GM18499 (cell line): Measurements from ENCODE around the gene PGAM2.
A peak's percentile ranks its signal among the peaks of the same experiment; 100 is the strongest.
"Not testable (repeated sequence)": the region's sequence is repeated elsewhere in the genome, so short reads cannot be mapped to it uniquely, and the experiment has no call there.

Experiments
- ATAC-seq: cut with Tn5 transposase; IDR thresholded peaks from one replicate; pipeline ENCODE4 v1.9.1; 2021; ENCODE audit warnings: moderate number of reproducible peaks; ENCODE audit not compliant: insufficient read depth, unreplicated experiment

PGAM2 gene

GRCh38 chr7:44056681-44057080 lies 8.7 kb downstream of the PGAM2 start:
- no peak for ATAC-seq

- ATAC-seq, result no peak
Observed at GRCh38 chr7:44052771-44053365, 12.5 kb downstream of the PGAM2 start.

- no peak for ATAC-seq
Observed at GRCh38 chr7:44051611-44052220, 13.7 kb downstream of the PGAM2 start.

- no peak for ATAC-seq
Observed at GRCh38 chr7:44050915-44051560, 14.3 kb downstream of the PGAM2 start.

- no peak for ATAC-seq
Observed at GRCh38 chr7:44050121-44050914, 15.0 kb downstream of the PGAM2 start.

GRCh38 chr7:44048031-44048795 lies 17.2 kb downstream of the PGAM2 start:
- ATAC-seq, result no peak

- peak; percentile 42 for ATAC-seq
Observed at GRCh38 chr7:44046321-44047061, 18.9 kb downstream of the PGAM2 start.

- no peak for ATAC-seq
Observed at GRCh38 chr7:44045226-44046014, 19.9 kb downstream of the PGAM2 start.

- peak; percentile 34 for ATAC-seq
Observed at GRCh38 chr7:44044315-44045225, 20.8 kb downstream of the PGAM2 start, which contains the start of gene DBNL. Gene DBNL, plus strand, starts transcription at chr7:44044702. Its CDS starts 36 bp downstream, at chr7:44044738.

GRCh38 chr7:44043902-44044301 lies 21.5 kb downstream of the PGAM2 start:
- no peak for ATAC-seq

GRCh38 chr7:44042221-44042620 lies 23.1 kb downstream of the PGAM2 start:
- no peak for ATAC-seq

- ATAC-seq, result not testable (repeated sequence)
Observed at GRCh38 chr7:44040493-44040891, 24.9 kb downstream of the PGAM2 start.

- not testable (repeated sequence) for ATAC-seq
Observed at GRCh38 chr7:44039800-44040492, 25.4 kb downstream of the PGAM2 start.

GRCh38 chr7:44038961-44039558 lies 26.3 kb downstream of the PGAM2 start:
- not testable (repeated sequence) for ATAC-seq

- not testable (repeated sequence) for ATAC-seq
Observed at GRCh38 chr7:44038553-44038952, 26.8 kb downstream of the PGAM2 start.

- ATAC-seq, result not testable (repeated sequence)
Observed at GRCh38 chr7:44037951-44038350, 27.4 kb downstream of the PGAM2 start.

- ATAC-seq, result not testable (repeated sequence)
Observed at GRCh38 chr7:44036364-44036763, 29.0 kb downstream of the PGAM2 start.
